ENCODE results near the gene RIOK3.
"Not testable (repeated sequence)": the region's sequence is repeated elsewhere in the genome, so short reads cannot be mapped to it uniquely, and the experiment has no call there.

RIOK3 gene

DNA sequence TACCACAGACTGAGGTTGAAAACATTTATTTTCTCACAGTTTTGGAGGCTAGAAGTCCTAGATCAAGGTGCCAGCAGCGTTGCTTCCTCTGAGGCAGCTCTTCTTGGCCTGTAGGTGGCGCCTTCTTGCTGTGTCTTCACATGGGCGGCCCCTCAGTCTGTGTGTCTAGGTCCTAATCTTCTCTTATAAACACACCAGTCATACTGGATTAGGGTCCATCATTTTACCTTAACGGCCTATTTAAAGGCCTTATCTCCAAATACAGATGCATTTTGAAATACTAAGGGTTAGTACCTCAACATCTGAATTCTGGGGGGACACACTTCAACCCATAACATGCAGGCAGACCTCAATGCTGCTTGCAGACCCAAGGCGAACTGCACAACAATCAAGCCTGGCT, 45.8 kb downstream of the RIOK3 start:
- DNase-seq: peak in 1 of 2 experiments; percentile 44

DNA sequence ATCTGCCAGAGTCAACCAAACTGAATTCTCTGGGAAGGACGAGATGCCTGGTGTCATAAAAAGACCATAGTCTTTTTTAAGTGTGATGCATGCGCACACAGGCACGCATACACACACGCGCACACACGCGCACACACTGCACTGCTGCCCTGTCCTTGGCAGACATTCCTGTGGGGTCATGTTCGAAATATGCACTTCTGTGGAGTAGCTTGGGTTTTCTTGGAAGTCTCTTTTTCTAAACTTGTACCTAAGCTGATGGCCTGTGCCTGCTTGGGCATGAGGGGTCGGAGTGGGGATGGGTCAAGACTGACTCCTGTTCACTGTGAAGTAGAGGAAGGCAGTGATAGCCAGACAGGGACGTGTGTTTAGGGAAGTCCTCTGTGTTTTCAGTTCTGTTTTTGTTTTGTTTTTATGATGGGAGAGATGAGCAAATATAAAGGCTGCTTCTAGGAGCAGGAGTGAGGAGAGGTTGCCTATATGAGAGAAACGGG, 46.2 kb downstream of the RIOK3 start:
- no peak for DNase-seq

DNA sequence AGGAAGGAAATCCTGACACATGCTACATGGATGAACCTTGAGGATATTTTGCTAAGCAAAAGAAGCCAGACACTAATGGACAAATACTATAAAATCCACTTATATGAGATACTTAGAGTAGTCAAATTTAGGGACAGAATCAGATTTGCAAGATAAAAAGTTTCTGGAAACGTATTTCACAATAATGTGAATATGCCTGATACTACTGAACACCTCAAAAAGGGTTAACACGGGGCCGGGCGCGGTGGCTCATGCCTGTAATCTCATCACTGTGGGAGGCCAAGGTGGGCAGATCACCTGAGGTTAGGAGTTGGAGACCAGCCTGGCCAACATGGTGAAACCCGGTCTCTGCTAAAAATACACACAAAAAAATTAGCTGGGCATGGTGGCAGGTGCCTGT, 48.5 kb downstream of the RIOK3 start:
- no peak for DNase-seq

DNA sequence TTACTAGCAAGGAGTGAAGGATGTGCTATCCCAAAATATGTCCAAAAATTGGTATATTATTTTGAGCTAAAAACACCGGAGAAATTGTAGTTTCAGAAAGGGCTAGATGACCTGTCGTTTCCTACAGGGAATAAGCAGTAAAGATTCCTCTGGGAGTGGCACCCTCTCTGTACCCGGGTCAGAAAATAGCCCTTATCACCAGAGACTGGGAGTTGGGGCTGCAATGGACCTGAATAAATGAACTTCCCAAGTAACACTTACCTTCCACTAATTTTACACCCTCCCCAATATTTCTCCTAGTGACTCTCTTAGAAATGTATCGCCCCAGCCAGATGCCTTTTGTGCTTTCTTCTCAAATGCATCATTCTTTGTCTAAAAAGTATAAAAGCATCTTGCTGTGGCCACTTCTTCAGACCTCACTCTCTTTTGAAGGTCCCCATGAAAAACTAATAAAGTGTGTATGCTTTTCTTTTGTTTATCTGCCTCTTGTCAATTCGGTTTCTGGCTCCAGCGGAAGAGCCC, 49.5 kb downstream of the RIOK3 start:
- DNase-seq: no peak

DNA sequence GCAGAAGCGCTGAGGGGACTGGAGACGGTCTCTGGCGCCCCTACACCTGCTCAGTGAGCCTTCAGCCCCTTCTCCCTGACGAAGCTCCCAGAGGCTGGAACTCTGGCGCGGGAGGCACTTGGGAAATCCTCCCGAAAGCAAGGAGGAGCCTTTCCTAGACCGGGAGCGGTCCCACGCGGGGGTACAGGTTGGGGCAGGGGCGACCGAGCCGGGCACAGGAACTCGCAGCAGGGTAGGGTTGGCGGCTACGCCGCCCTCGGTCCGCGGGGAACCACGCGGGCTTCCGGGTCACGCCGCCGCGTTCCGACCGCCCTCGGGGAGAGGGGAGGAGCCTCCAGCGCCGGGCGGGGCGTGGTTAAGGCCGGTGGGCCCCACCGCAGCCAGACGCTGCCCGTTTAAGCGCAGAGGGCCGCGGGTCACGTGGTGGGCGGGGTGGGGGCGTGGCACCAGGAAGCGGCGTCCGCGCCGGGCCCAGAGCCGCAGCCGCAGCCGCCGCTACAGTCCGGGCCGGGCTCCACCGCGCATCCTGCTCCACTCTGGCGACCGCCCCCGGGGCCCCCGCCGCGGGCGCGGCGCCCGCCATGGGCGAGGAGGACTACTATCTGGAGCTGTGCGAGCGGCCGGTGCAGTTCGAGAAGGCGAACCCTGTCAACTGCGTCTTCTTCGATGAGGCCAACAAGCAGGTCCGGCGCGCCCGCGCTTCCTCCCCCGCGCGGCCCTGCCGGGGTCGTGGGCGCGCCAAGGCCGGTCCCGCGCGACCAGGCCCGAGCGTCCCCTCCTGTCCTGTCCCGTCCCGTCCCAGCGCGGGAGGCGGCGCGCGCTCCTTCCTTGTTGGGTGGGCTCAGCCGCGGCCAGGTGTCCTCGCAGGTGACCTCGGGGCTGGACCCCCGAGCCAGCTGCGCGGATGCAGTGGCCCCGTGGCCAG, 50.2 kb downstream of the RIOK3 start, which contains the start of gene RMC1:
Gene RMC1 (plus strand): TSS at position 474 of the 925 bp plus-strand sequence. CDS start 108 bp downstream, at position 582.
- DNase-seq: peak; percentile 76 to 95

DNA sequence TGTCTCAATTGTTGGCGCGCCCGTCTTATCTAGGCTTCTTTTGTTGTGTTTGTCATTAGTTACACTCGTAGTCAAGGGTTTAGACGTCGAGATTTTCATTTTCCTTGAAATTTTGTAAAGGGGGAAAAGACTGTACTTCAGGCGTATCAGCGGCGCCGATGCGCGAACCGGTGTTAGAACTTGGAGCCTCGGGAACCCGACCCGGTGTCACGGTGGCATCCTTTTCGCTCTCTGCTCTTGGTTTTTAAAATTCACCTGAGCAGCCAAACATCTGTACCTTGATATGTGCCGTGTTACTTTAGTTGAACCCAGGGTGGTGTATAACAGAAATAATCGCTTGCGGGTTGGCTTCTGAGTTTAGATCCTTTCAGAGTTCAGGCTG, 50.9 kb downstream of the RIOK3 start:
- DNase-seq: no peak

DNA sequence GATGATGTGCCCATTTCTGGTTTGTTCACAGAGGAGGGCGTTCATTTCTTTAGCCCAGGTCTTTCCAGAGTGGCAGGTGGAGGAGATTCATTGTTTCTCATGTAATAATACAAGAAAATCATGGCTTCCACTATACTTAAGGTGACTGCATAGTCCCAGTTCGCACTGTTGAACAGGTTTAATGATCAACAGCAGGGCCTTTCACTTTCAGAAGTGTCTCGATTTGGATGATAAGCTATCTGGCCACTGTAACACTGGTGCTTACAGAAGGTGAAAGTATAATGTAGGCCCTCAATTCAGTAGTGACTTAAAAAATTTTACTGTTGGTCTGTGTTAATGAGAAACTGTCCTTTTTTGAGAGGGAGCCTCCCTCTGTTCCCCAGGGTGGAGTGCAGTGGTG, 51.6 kb downstream of the RIOK3 start:
- no peak for DNase-seq

DNA sequence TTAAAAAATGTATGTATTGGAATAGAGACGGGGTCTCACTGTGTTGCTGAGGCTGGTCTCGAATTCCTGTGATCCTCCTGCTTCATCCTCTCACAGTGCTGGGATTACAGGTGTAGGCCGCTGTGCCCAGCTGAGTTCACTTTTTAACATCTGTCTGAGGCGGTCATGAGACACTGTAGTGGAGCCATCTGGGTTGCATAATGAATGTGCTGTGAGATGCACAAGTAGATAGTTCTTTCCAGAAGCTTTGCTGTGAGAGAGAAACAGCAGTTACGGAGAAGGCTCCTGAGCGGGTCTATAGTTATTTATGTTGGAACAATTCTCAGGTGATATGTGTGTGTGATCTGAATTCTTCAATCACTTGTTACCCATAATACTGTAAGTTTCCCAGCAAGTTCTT, 53.3 kb downstream of the RIOK3 start:
- DNase-seq: no peak

DNA sequence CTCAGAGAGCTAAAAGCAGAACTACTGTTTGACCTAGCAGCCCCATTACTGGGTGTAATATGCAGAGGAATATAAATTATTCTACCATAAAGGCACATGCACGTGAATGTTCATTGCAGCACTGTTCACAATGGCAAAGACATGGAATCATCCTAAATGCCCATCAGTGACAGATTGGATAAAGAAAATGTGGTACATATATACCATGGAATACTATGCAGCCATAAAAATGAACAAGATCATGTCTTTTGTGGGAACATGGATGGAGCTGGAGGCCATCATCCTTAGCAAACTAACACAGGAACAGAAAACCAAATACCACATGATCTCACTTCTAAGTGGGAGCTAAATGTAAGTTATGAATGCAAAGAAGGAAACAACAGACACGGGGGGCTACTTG, 57.8 kb downstream of the RIOK3 start:
- not testable (repeated sequence) for DNase-seq

DNA sequence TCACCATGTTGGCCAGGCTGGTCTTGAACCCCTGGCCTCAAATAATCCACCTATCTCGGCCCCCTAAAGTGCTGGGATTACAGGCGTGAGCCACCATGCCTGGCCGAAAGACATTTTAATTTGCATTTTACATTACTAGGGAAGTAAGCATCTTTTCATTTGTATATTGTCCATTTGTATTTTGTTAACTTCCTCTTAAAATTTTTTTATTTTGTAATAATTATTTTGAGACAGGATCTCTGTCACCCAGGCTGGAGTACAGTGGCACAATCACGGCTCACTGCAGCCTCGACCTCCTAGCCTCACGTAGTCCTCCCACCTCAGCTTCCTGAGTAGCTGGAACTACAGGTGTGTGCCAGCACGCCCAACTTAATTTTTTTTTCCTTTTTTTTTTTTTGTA, 59.1 kb downstream of the RIOK3 start:
- not testable (repeated sequence) for DNase-seq

DNA sequence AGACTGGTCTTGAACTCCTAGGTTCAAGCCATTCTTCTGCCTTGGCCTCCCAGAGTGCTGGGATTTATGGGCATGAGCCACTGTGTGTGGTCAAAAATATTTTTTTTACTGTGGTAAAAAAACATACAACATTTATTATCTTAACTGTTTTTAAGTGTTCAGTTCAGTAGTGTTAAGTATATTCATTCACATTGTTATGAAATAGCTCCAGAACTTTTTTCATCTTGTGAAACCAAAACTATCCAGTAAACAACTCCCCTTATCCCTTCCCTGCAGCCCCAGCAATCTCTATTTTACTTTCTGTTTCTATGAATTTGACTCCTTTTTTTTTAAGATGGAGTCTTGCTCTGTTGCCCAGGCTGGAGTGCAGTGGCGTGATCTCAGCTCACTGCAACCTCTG, 59.6 kb downstream of the RIOK3 start:
- DNase-seq: no peak

DNA sequence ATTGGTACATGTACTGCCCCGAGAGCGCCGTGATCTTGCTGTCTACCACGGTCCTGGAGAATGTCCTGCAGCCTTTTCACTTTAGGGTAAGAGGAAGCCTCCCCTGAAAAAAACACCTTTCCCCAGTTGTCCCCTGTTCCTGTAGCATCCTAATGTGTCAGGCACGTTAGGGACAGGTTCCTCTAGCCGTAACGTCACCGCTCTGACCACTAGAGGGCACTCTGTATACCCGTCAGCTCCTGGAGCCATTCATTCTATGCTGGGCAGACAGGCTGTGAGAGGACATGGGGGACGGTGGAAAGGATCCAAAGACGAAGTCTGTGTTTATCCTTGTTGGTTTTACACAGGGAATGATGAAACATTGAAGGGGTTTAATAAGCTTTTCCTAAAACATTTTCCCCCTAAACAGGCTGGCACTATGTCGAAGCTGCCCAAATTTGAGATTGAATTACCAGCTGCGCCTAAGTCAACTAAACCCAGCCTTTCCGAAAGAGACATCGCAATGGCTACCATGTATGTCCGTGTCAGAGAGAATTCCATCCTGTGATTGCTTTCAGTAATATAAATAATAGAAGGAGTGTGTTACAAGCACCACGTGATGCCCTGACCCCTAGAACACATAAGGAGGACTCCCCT, 62.9 kb downstream of the RIOK3 start:
- DNase-seq: peak; percentile 4 to 17

DNA sequence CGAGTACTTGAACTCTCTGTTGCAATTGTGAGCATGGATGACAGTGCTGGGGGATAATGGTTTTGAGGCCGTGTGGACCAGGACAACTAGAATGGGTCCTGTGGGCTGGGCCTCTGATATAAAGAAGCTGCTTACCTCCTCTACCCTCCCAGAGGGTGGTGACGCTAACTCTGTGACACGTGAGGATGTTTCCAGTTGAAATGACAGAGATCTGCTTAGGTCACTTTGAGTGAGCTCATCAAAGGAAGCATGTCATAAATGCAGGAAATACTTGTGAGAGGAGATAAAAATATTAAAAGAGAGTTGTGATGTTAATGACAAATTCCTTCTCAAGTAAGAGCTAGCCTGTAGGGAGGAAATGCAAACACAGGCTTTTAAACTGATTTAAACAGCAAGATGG, 66.6 kb downstream of the RIOK3 start:
- DNase-seq: no peak

DNA sequence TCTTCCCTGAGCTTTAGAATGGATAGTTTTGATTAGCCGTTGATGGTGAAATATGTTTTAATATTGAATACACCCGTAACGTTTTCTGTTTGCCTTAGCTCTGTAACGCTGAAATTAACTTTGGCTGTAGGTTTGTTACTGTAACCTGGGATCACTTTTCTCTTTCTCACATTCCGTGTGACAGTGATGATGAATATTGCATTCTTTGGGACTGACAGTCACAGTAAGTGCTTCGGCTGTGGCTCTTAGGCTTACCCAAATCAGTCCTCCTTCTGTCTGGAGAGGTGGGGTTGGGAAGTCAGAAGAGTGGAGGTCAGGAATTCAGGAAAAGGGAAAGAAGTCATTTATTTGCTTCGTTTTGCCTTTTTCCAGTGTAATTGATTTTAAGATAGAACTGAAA, 68.2 kb downstream of the RIOK3 start:
- DNase-seq: no peak

DNA sequence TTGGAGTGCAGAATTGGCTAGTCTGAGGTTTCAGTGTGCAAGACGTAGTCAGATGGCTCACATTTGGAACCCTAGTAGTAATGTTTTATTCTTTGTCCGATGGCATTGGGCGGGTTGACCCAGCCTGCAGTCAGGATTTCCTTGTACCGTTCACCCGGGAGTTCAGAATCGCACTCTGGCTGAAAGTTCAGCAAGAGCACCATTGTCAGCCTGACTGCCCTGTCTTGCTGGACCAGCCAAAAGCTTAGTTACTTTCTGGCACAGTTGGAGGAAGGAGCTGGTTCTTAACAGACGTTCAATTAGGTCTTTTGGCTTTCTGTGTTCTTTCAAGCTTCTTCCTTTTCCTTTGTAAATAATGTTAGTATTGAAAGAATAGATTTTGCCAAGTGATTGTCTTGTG, 68.8 kb downstream of the RIOK3 start:
- no peak for DNase-seq

DNA sequence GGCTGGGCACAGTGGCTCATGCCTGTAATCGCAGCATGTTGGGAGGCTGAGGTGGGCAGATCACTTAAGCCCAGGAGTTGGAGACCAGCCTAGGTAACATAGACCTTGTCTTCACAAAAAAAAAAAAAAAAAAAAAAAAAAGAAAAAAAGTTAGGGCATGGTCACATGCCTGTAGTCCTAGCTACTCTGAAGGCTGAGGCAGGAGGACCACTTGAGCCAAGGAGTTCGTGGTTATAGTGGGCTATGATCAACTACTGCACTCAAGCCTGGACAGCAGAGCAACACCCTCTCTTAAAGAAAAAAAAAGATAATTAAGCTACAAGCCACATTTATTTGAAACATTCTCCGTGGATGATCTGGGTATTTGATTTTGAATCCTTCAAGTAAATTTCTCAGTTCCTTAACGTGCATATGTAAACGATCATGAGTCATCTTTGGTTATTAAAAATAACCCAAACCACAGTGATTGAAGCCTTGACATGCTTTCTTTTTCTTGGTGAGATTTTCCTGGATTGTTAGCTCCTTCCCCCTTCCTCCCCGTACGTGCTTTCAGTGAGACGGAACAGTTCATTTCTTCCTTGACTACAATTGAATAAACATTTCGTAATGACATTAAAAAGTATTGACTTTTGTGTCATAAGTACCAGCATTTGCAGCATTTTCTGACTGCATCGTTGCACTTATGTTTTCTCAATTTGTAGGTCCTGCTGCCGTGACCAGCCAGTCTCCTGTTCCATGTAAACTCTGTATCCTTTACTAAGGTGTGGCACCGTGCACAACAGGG, 70.5 kb downstream of the RIOK3 start:
- no peak for DNase-seq

DNA sequence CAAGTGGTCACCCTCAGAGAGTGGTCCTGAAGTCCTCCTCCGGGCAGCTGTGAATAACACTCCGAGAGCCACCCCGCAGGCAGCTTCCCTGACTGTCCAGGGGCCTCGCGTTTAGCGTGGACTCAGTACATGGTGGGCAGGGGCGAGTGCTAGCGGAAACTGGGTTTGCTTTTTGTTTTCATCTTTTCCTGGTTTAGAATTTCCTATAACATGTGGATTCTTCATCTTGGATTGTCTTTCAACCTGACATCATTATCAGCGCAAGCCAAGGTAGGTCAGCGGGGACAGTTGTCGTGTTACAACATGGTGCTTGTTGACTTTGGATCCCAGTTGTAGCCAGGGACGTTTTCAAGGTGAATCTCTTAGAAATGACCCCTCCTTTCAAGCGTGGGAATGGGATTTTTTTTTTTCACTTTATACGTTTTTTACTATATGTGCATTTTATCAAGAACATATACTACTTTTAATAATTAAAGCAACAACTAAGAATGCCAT, 71.2 kb downstream of the RIOK3 start:
- DNase-seq: no peak

DNA sequence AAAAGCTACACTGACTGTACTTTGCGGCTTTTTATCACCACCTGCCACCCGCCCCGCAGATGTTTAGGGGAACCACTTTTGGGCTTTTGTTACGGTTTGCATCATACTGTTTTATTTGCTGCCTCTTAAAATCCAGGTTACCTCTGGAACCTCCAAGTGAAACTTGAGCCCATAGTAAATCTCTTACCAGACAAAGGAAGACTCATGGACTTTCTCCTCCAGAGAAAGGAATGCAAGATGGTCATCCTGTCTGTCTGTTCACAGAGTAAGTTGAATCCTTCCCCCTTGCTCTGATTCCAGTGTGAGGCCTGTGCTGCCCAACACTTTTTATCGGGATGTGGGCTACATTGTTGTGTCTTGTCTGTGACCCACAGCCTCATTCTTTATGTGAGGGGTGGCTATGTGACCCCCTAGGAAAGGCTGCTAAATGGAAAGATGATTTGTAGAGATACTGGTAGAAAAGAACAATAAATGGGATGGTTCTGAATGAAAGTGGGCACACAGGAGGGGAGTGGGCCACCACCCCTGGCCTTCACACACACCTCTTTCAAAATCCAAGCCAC, 73.5 kb downstream of the RIOK3 start:
- no peak for DNase-seq

DNA sequence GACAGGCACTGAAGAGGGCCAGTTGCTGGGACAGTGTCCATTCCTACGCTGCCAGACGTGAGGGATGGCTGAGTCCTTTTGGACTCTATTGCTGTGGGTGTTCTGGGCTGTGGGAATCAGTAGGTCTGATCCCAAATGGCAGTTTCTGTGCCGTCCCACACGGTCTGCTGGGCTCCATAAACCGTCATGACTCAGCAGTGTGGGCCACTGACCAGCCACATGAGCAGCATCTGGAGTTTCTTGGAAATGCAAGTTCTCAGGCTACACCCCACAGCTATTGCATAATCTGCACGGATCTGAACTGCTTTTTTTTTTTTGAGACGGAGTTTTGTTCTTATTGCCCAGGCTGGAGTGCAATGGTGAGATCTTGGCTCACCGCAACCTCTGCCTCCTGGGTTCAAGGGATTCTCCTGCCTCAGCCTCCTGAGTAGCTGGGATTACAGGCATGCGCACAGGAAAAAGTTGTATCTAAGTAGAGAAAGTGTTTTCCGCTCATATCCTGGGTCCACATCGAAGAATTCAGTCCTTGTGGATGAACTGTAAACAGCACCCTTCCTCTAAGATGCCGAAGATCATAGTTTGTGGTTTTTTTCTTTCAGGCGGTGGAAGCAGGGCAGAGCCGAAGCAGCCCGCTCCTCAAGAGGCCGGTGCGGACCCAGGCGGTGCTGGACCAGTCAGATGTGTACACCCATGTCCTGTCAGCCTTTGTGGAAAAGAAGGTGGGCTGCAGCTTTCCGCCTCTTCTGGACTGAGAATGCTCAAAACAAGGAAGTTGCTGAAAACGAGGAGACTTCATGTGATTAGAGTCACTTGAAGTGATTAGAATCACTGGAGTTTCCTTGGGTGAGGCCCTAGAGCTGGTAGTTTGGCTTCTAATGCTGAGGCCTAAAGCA, 75.7 kb downstream of the RIOK3 start:
- DNase-seq: no peak

DNA sequence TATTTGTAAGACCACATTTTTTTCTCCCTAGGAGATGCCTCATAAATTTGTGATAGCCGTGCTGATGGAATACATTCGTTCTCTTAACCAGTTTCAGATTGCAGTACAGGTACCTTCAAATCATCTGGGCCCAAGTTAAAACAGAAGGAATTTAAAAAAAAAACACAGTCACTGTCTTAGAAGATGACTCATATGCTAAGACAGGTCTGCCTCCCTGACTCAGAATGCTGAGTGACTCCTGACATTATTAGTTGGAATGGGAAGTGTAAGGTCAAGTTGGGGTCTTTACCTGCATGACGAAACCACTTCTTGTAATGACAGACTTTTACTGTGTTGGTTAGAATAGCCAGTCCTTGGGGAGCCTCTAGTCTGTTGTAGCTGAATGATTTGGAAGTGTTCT, 76.5 kb downstream of the RIOK3 start:
- DNase-seq: no peak

DNA sequence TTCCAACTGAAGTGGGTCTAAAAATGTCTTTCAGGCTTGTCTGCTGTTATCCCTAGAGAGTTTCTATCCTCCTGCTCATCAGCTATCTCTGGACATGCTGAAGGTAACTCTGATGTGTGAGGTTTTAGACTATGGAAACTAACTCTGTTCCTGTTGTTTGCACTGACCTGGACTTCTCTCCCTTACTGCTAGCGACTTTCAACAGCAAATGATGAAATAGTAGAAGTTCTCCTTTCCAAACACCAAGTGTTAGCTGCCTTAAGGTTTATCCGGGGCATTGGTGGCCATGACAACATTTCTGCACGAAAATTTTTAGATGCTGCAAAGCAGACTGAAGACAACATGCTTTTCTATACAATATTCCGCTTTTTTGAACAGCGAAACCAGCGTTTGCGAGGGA, 77.1 kb downstream of the RIOK3 start:
- no peak for DNase-seq

DNA sequence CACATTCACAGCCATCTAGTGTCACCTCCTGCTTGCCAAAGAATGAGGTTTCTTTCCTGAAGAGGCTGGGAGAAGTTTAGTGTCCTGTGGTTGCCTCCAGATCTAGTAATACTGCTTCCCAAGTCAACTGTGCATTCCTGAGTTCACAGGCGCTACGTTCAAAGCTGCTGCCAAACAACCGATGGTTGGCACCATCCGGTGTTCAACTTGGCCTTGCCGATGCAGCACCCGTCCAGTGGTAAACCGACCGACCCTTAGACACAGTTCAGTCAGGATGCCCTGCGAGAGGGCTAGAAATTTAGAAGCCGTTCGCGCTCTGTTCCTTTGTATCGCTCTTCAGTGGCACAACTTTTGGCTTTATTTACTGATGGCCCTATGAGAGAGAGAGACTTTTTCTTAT, 78.8 kb downstream of the RIOK3 start:
- no peak for DNase-seq
